ENCODE data around the gene XRCC4. TPM values are rescaled to one million over a fixed set of nuclear protein-coding genes. Genes with fewer than 3 reads are reported as not detected.
"Not testable (repeated sequence)": the region's sequence is repeated elsewhere in the genome, so short reads cannot be mapped to it uniquely, and the experiment has no call there.

XRCC4 gene
- total RNA-seq, 3 donors from 2014 or later, result 6.4 to 8.3 (median 8.1) TPM

DNA sequence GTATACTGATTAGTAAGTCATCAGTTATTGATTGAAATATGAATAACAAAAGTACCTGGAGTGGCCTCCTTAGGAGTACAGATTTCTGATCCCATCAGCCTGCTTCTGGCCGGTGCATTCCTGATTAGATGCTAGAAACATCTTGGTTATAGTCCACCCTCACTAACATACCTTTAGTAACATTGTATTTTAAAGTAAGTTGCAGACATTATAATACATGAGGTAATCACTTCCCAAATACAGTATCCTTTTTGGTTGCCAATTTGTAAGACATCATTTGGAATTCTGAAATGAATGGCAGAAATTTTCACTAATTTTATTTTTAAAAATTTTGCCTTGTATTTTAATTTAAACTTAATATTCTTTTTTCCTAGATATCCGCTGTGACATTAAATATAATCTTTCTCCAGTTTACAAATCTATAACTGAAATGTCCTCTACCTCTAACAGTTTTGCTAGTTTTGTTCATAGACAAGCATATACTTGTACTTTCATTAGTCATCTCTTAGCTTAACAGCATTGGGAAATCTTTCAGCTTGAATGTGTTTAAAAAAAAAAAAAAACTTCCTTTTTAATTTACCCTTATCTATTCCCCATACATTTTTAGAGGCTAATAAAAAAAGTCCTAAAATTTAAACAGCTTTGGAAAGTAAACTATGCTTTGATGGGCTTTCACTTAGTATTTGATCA lies 178.9 kb downstream of the XRCC4 start:
- no peak for DNase-seq
- Histone ChIP-seq H3K9me3 (no peaks in the 10 kb centered on the region), H3K4me3 (no peak overlapping the region), H3K4me1 (ENCODE audit: low read depth) (no peaks in the 10 kb centered on the region), H3K36me3 (ENCODE audit: low read depth) (no peaks in the 10 kb centered on the region)
- TF ChIP-seq, protein P1, sequence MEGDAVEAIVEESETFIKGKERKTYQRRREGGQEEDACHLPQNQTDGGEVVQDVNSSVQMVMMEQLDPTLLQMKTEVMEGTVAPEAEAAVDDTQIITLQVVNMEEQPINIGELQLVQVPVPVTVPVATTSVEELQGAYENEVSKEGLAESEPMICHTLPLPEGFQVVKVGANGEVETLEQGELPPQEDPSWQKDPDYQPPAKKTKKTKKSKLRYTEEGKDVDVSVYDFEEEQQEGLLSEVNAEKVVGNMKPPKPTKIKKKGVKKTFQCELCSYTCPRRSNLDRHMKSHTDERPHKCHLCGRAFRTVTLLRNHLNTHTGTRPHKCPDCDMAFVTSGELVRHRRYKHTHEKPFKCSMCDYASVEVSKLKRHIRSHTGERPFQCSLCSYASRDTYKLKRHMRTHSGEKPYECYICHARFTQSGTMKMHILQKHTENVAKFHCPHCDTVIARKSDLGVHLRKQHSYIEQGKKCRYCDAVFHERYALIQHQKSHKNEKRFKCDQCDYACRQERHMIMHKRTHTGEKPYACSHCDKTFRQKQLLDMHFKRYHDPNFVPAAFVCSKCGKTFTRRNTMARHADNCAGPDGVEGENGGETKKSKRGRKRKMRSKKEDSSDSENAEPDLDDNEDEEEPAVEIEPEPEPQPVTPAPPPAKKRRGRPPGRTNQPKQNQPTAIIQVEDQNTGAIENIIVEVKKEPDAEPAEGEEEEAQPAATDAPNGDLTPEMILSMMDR (IDR thresholded peaks at IDR 0.05), result no peak
- intact Hi-C loops (cut with DNase I, micrococcal nuclease), result no loop called here
- ATAC-seq, result no peak

DNA sequence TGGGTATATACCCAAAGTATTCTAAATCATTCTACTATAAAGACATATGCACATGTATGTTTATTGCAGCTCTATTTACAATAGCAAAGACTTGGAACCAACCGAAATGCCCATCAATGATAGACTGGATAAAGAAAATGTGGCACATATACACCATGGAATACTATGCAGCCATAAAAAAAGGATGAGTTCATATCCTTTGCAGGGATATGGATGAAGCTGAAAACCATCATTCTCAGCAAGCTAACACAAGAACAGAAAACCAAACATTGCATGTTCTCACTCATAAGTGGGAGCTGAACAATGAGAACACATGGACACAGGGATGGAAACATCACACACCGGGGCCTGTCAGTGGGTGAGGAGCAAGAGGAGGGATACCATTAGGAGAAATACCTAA lies 180.3 kb downstream of the XRCC4 start:
- H3K36me3 ChIP-seq (ENCODE audit: low read depth); DNase-seq; ATAC-seq; H3K4me3 ChIP-seq; intact Hi-C loops (cut with DNase I, micrococcal nuclease); H3K9me3 ChIP-seq; H3K4me1 ChIP-seq (ENCODE audit: low read depth): not testable (repeated sequence)

DNA sequence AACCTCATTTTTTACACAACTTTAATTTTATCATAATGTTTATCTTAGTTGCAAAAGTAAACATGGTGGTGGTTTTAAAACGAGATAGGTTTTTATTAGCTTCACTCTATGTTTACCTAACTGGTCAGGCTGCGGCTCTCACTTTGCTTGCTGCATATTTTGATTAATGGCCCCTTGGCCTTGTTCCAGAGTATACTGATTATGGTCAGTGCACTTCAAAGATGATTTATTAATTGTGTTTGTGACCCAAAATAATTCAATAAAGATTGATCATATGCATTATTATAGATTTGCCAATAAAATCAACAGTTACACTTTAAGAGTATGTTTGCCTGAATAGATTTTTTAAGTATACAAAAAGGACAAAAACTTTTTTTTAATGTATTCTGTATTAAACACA lies 188.0 kb downstream of the XRCC4 start:
- DNase-seq (no peak), ATAC-seq (no peak)
- TF ChIP-seq, protein P1 (IDR thresholded peaks at IDR 0.05), result no peak
- Histone ChIP-seq H3K36me3 (ENCODE audit: low read depth) (no peaks in the 10 kb centered on the region), H3K9me3 (no peaks in the 10 kb centered on the region), H3K4me3 (no peak overlapping the region), H3K4me1 (ENCODE audit: low read depth) (no peaks in the 10 kb centered on the region)
- intact Hi-C loops (cut with DNase I, micrococcal nuclease), result no loop called here

DNA sequence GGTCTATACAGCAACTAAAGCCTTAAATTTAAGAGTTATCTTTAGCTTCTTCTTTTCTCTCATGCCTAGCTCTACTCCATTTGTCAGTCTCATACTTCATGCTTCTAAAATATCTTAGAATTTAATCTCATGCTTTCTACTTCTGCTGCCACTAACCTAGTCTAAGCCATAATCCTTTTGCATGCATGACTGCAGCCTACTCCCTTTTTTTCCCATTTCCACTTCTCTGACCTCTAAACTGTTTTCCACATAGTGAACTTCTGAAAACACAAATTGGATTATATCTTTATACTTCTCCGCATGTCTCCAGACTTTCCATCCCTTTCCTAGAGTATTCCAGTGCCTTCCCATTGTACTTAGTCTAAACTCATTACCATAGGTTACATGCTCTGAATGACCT lies 193.0 kb downstream of the XRCC4 start:
- no peak for ATAC-seq
- intact Hi-C loops (cut with DNase I, micrococcal nuclease), result no loop called here

DNA sequence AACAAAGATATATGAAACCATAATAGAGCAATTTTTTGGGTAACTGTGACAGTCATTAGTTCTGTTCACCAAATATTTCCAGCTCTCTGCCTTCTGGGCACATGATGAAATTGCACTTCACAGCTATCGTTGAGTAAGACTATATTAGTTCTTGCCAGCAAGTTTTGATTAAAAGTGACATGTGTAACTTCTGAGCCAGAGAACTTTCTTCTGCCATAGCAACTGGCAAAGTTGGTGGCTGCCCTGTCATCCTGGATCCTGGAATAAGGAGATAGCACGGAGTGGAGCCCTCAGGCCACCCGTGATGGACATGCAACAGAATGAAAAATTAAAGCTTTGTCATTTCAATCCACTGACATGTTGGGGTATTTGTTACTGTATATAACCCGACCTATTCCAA lies 199.8 kb downstream of the XRCC4 start:
- no peaks in the 10 kb centered on the region for H3K9me3 ChIP-seq
- H3K36me3 ChIP-seq (ENCODE audit: low read depth), result no peaks in the 10 kb centered on the region
- DNase-seq, result no peak
- intact Hi-C loops (cut with DNase I, micrococcal nuclease), result no loop called here
- H3K4me3 ChIP-seq, result no peak overlapping the region
- TF ChIP-seq, protein P1 (IDR thresholded peaks at IDR 0.05), result no peak
- H3K4me1 ChIP-seq (ENCODE audit: low read depth), result no peaks in the 10 kb centered on the region
- no peak for ATAC-seq

More for the DNA sequence above, 193.0 kb downstream of the XRCC4 start:
- Histone ChIP-seq H3K9me3 (no peaks in the 10 kb centered on the region), H3K36me3 (ENCODE audit: low read depth) (no peaks in the 10 kb centered on the region), H3K4me3 (no peak overlapping the region), H3K4me1 (ENCODE audit: low read depth) (no peaks in the 10 kb centered on the region)
- TF ChIP-seq, protein P1 (IDR thresholded peaks at IDR 0.05), result no peak
- DNase-seq, result no peak

DNA sequence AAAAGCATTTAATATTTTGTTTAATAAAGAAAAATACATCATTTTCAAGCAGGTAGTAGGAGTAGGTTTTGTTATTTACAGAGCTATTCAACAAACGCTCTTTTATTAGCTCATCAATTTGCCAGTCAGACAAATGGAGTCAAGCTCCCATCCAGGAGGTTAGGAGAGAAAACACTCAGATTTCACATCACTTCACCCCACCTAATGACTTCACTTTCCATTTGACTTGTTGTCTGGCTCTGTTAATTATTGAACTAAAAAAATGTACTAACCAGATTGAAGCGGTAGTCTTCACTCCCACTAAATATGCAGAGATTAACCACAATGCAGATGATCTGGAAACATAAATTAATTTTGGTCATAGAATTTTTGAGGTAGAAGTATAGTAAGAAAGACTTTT lies 200.6 kb downstream of the XRCC4 start:
- H3K36me3 ChIP-seq (ENCODE audit: low read depth), result no peaks in the 10 kb centered on the region
- TF ChIP-seq, protein P1 (IDR thresholded peaks at IDR 0.05), result no peak
- ATAC-seq, result no peak
- H3K4me1 ChIP-seq (ENCODE audit: low read depth), result no peaks in the 10 kb centered on the region
- no peaks in the 10 kb centered on the region for H3K9me3 ChIP-seq
- DNase-seq, result no peak
- intact Hi-C loops (cut with DNase I, micrococcal nuclease), result no loop called here
- H3K4me3 ChIP-seq, result no peak overlapping the region

Data from mucosa of descending colon (tissue), 3 donors.